ENCODE data around the gene GNA15.
"Not testable (repeated sequence)": the region's sequence is repeated elsewhere in the genome, so short reads cannot be mapped to it uniquely, and the experiment has no call there.

Gene GNA15

DNA sequence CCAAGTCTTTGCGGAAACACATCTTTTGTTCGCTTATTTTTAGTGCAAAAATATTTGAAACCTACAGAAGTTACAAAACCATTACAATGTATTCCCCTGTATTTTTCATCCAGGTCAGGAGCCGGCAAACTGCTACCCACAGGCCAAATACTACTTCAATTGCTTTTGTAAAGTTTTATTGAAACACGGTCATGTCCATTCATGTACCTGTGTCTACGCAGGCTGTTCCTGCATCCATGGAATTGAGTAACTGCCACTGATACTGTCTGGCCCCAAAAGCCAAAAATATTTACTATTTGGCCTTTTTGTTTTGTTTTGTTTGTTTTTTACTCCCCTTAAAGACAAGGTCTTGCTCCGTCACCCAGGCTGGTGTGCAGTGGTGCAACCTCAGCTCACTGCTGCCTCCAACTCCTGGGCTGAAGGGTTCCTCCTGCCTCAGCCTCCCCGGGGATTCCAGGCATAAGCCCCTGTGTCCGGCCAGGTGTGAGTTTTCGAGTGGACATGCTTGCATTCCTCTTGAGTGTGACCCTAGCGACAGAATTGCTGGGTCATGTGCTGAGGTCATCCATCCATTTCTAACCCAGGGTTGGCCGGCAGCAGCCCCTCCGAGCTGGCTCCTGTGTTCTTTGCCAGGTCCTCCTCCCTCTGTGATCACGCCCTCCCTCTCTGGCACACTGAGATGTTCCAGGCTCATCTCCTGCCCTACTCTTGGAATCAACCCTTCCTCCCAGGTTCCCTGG lies 31.9 kb downstream of the GNA15 start:
- Histone ChIP-seq H3K4me3 (ENCODE audit: low read depth in 1 of 2, low read length in 1 of 2) (no peak overlapping the region), H3K36me3 (no peaks in the 10 kb centered on the region), H3K27me3 (no peaks in the 10 kb centered on the region), H3K9me3 (no peaks in the 10 kb centered on the region), H3K4me1 (ENCODE audit: control insufficient read depth in 1 of 2, insufficient read depth in 1 of 2, low read depth in 1 of 2, low read length in 1 of 2) (peaks cover 63 to 82% of the 10 kb centered on the region in 2 experiments), H3K27ac (peak overlapping the region; percentile 96)
- TF ChIP-seq CTCF (IDR thresholded peaks at IDR 0.05), result no peak

DNA sequence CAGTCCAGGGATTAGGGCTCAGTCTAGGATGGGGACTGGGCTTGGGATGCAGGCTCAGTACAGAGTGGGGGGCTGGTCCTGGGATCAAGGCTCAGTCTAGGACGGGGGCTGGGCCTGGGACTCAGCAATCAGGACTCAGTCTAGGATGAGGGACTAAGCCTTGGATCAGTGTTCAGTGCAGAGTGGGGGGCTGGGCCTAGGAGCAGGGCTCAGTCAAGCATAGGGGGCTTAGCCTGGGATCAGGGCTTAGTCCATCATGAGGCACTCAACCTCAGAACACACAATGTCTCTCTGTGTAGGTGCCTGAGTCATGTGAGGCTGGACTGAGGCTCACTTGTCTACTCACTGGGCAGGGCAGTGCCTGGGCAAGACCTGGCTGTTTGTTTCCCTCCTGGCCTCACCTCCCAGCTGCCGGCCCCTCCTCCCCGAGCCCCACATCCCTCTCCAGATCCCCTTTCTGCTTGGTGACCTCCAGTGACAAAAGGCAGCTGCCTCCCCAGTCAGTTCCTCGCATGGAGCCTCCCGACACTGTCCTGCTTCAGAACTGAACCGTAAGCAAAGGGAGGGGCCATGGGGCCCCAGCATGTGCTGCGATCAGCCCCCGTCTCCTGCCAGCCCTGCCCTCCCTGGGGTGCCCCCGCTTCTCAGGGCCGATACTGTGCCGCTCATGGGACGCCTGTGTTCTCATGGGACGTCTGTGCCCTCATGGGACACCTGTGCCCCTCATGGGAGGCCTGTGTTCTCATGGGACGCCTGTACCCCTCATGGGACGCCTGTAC lies 36.2 kb downstream of the GNA15 start:
- H3K4me1 ChIP-seq (ENCODE audit: control insufficient read depth in 1 of 2, insufficient read depth in 1 of 2, low read depth in 1 of 2, low read length in 1 of 2), result peaks cover 33 to 54% of the 10 kb centered on the region in 2 experiments
- TF ChIP-seq CTCF (IDR thresholded peaks at IDR 0.05), result no peak
- no peak overlapping the region for H3K4me3 ChIP-seq (ENCODE audit: low read depth in 1 of 2, low read length in 1 of 2)
- H3K27ac ChIP-seq, result peak overlapping the region; percentile 59
- H3K36me3 ChIP-seq, result no peaks in the 10 kb centered on the region
- no peaks in the 10 kb centered on the region for H3K9me3 ChIP-seq
- no peaks in the 10 kb centered on the region for H3K27me3 ChIP-seq

DNA sequence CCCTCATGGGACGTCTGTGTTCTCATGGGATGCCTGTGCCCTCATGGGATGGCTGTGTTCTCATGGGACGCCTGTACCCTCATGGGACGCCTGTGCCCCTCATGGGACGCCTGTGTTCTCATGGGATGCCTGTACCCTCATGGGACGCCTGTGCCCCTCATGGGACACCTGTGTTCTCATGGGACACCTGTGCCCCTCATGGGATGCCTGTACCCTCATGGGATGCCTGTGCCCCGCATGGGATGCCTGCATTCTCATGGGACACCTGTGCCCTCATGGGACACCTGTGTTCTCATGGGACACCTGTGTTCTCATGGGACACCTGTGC lies 36.8 kb downstream of the GNA15 start:
- not testable (repeated sequence) for H3K4me3 ChIP-seq (ENCODE audit: low read depth in 1 of 2, low read length in 1 of 2); H3K9me3 ChIP-seq; H3K27me3 ChIP-seq; H3K36me3 ChIP-seq
- Histone ChIP-seq H3K4me1 (ENCODE audit: control insufficient read depth in 1 of 2, insufficient read depth in 1 of 2, low read depth in 1 of 2, low read length in 1 of 2) (peaks cover 32 to 54% of the 10 kb centered on the region in 2 experiments), H3K27ac (peak overlapping the region; percentile 59)

DNA sequence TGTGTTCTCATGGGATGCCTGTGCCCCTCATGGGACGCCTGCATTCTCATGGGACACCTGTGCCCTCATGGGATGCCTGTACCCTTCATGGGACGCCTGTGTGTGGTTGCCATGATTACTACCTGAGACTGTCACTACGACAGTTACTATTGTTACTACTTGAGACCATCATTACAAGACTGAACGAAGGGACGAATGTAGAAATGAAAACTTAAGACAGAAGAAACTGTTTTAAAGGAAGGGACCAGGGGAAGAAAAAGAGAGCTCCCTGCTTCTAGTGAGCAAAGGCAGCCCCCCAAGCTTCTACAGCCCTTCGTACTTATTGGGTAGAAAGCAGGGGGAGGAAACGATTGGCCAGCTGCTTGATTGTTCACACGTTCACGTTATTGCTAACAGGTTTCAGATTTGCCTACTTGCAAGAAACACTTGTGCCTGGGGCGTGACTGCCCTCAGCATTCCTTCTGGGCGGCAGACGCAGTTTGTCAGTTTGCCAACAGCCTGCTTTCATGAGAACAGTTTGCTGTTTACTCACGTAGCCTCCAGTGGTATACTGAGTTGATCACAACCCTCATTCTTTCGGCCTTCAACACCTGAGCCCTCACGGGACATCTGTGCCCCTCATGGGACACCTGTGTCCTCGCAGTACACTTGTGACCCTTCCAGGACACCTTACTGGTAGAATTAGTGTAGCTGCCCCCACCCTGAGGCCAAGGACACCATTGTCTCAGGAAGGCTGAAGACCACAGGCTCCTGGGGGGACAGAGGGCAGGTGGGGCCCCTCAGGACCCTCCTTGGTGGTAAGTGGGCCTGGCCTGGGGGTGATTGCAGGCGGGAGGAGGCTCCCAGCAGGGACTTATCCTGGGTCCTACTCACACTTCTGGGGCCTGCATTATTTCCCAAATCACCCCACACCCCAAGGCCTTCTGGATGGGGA lies 40.2 kb downstream of the GNA15 start:
- H3K36me3 ChIP-seq, result peaks cover 6% of the 10 kb centered on the region
- H3K4me1 ChIP-seq (ENCODE audit: control insufficient read depth in 1 of 2, insufficient read depth in 1 of 2, low read depth in 1 of 2, low read length in 1 of 2), result peaks cover 16 to 47% of the 10 kb centered on the region in 2 experiments
- no peaks in the 10 kb centered on the region for H3K27me3 ChIP-seq
- H3K9me3 ChIP-seq, result no peaks in the 10 kb centered on the region
- H3K4me3 ChIP-seq (ENCODE audit: low read depth in 1 of 2, low read length in 1 of 2), result peak overlapping the region; percentile 63 to 65
- peak overlapping the region; percentile 92 for H3K27ac ChIP-seq
- TF ChIP-seq CTCF (IDR thresholded peaks at IDR 0.05), result no peak

DNA sequence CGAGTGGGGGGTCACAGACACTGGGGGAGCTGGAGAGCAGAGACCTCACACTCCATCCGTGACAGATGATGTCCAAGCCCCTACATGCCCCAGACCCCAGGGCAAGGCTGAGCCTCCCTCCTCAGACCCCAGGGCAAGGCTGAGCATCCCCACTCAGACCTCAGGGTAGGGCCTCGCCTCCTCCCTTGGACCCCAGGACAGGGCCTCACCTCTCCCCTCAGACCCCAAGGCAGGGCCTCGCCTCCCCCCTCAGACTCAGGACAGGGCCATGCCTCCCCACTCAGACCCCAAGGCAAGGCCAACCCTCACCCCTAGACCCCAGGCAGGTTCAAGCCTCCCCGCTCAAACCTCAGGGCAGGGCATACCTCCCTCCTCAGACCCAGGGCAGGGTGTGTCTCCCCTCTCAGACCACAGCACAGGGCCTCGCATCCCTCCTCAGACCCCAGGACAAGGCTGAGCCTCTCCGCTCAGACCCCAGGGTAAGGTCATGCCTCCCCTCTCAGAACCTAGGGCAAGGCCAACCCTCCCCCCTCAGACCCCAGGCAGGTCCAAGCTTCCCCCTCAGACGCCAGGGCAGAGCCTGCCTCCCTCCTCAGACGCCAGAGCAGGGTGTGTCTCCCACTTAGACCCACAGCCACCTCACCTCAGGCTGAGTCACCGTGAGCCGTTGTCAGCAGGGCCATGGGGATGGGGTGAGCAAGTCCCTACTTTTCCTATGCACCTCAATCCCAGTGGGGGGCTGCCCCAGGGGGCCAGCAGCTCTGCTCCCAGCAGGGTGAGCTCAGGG lies 41.1 kb downstream of the GNA15 start:
- Histone ChIP-seq H3K4me3 (ENCODE audit: low read depth in 1 of 2, low read length in 1 of 2) (peak overlapping the region; percentile 63 to 65), H3K36me3 (peaks cover 15% of the 10 kb centered on the region), H3K4me1 (ENCODE audit: control insufficient read depth in 1 of 2, insufficient read depth in 1 of 2, low read depth in 1 of 2, low read length in 1 of 2) (peaks cover 22 to 49% of the 10 kb centered on the region in 2 experiments), H3K9me3 (no peaks in the 10 kb centered on the region), H3K27ac (peak overlapping the region; percentile 92), H3K27me3 (no peaks in the 10 kb centered on the region)
- no peak for TF ChIP-seq CTCF (IDR thresholded peaks at IDR 0.05)
